ENCODE data around the gene XPO1.
A peak's percentile ranks its signal among the peaks of the same experiment; 100 is the strongest.
"Not testable (repeated sequence)": the region's sequence is repeated elsewhere in the genome, so short reads cannot be mapped to it uniquely, and the experiment has no call there.

XPO1 gene

GRCh38 chr2:61538200-61538919 lies at the start of gene XPO1:
TSS of gene XPO1 (minus strand) at chr2:61538356. CDS start at chr2:61533897, 4,459 bp downstream.
- peak; percentile 92 to 100 (median 100) for DNase-seq

GRCh38 chr2:61586928-61587327 lies 48.8 kb upstream of the XPO1 start:
- not testable (repeated sequence) for DNase-seq

GRCh38 chr2:61585383-61585782 lies 47.2 kb upstream of the XPO1 start:
- no peak for DNase-seq

- not testable (repeated sequence) for DNase-seq
Observed at GRCh38 chr2:61584368-61584767, 46.2 kb upstream of the XPO1 start.

GRCh38 chr2:61582165-61582564 lies 44.0 kb upstream of the XPO1 start:
- DNase-seq, result no peak

- no peak for DNase-seq
Observed at GRCh38 chr2:61581716-61582115, 43.6 kb upstream of the XPO1 start.

- no peak for DNase-seq
Observed at GRCh38 chr2:61575447-61575859, 37.3 kb upstream of the XPO1 start.

GRCh38 chr2:61566566-61566965 lies 28.4 kb upstream of the XPO1 start:
- no peak for DNase-seq

GRCh38 chr2:61562615-61563014 lies 24.5 kb upstream of the XPO1 start:
- DNase-seq, result no peak

- DNase-seq, result no peak
Observed at GRCh38 chr2:61558160-61558559, 20.0 kb upstream of the XPO1 start.

- no peak for DNase-seq
Observed at GRCh38 chr2:61557381-61557780, 19.2 kb upstream of the XPO1 start.

- no peak for DNase-seq
Observed at GRCh38 chr2:61554604-61555003, 16.4 kb upstream of the XPO1 start.

GRCh38 chr2:61550375-61551209 lies 12.4 kb upstream of the XPO1 start:
- no peak for DNase-seq

- DNase-seq, result no peak
Observed at GRCh38 chr2:61549546-61549945, 11.4 kb upstream of the XPO1 start.

- DNase-seq, result no peak
Observed at GRCh38 chr2:61543062-61543461, 4.9 kb upstream of the XPO1 start.

- not testable (repeated sequence) for DNase-seq
Observed at GRCh38 chr2:61540167-61540566, 2.0 kb upstream of the XPO1 start.

- DNase-seq, result peak in 16 of 56 donors; percentile 3 to 59 (median 30)
Observed at GRCh38 chr2:61538920-61539520, 864 bp upstream of the XPO1 start.

- peak in 1 of 56 donors; percentile 79 for DNase-seq
Observed at GRCh38 chr2:61537950-61538199, 281 bp downstream of the XPO1 start.

- DNase-seq, result peak in 17 of 56 donors; percentile 37 to 73 (median 56)
Observed at GRCh38 chr2:61537277-61537949, 743 bp downstream of the XPO1 start.

- DNase-seq, result peak in 55 of 56 donors; percentile 14 to 88 (median 71)
Observed at GRCh38 chr2:61536572-61537276, 1.4 kb downstream of the XPO1 start.

GRCh38 chr2:61536180-61536571 lies 2.0 kb downstream of the XPO1 start:
- peak in 5 of 56 donors; percentile 13 to 40 (median 23) for DNase-seq
